Measurements from ENCODE around the gene EGLN1. TPM values are rescaled to one million over a fixed set of nuclear protein-coding genes. Genes with fewer than 3 reads are reported as not detected.

EGLN1 gene
- total and polyA plus RNA-seq, 3 donors from 2014 or later: 30.5 to 64.5 (median 47.7) TPM

GRCh38 chr1:231393668-231394067 lies 28.4 kb downstream of the EGLN1 start:
- Histone ChIP-seq H3K36me3 (ENCODE audit: low read depth, missing control alignments) (no peaks in the 10 kb centered on the region), H3K4me1 (peaks cover 24% of the 10 kb centered on the region), H3K27me3 (no peaks in the 10 kb centered on the region), H3K27ac (no peak overlapping the region), H3K9me3 (no peaks in the 10 kb centered on the region), H3K4me3 (no peak overlapping the region)
- no peak for DNase-seq
- intact Hi-C loops (cut with DNase I; ENCODE audit: low total_unique reads): no loop called here
- no peak for TF ChIP-seq CTCF (IDR thresholded peaks at IDR 0.05)
- TF ChIP-seq POLR2A (IDR thresholded peaks at IDR 0.05): no peak

DNA sequence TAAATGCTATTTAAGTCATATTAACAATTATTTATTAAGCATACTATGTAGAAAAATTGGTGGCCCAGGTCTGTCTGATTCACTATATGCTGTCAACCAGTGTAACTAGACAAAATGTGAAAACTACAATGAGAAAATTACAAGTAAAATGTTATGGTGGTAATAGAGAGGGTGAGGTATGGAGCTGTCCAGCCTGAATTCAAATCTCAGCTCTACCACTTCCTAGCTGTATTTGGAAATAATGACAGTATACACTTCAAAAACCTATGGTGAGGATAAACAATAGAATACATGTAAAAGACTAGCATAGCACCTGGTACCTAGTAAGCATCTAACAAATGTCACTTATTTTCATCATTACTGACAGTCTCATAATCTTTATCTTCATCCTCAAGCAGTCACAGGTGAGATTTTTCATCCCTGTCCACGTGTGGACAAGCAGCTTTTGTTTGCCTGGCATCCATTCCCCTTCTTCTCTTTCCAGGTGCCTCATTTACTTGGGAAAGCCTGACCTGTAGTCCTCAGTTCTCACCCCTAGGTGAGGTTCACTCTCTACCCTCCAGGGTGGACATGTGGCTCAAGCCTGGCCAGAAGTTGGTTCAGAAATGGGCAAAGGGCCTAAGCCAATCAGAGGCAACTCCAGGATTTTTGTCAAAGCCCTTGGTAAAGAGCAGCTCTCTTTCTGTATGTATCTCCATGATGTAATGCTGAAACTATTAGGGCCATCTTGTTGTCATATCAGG lies 29.5 kb downstream of the EGLN1 start:
- peaks cover 29% of the 10 kb centered on the region for H3K4me1 ChIP-seq
- intact Hi-C loops (cut with DNase I; ENCODE audit: low total_unique reads): no loop called here
- no peaks in the 10 kb centered on the region for H3K36me3 ChIP-seq (ENCODE audit: low read depth, missing control alignments)
- 50 to 72% methylated on average over 1 of the region's 1 CpG for WGBS, 2 donors
- H3K9me3 ChIP-seq: no peaks in the 10 kb centered on the region
- H3K27ac ChIP-seq: peak overlapping the region in 1 of 2 donors; percentile 15
- DNase-seq: no peak
- no peak overlapping the region for H3K4me3 ChIP-seq
- no peaks in the 10 kb centered on the region for H3K27me3 ChIP-seq
- TF ChIP-seq CTCF (IDR thresholded peaks at IDR 0.05): no peak
- TF ChIP-seq POLR2A (IDR thresholded peaks at IDR 0.05): no peak

- Histone ChIP-seq H3K4me3 (no peak overlapping the region), H3K36me3 (ENCODE audit: low read depth, missing control alignments) (no peaks in the 10 kb centered on the region), H3K27me3 (no peaks in the 10 kb centered on the region), H3K27ac (no peak overlapping the region), H3K4me1 (peaks cover 12% of the 10 kb centered on the region), H3K9me3 (no peaks in the 10 kb centered on the region)
- TF ChIP-seq POLR2A (IDR thresholded peaks at IDR 0.05) (no peak), CTCF (IDR thresholded peaks at IDR 0.05) (no peak)
- no peak for DNase-seq
- WGBS, 2 donors: 41 to 87% methylated on average over 2 of the region's 2 CpGs
- intact Hi-C loops (cut with DNase I; ENCODE audit: low total_unique reads): no loop called here
Measured at GRCh38 chr1:231390071-231390470, 32.0 kb downstream of the EGLN1 start.

GRCh38 chr1:231387770-231388669 lies 34.1 kb downstream of the EGLN1 start:
- no peak for DNase-seq
- Histone ChIP-seq H3K27ac (no peak overlapping the region), H3K4me1 (peaks cover 8% of the 10 kb centered on the region), H3K4me3 (no peak overlapping the region), H3K9me3 (no peaks in the 10 kb centered on the region), H3K27me3 (no peaks in the 10 kb centered on the region), H3K36me3 (ENCODE audit: low read depth, missing control alignments) (no peaks in the 10 kb centered on the region)
- TF ChIP-seq POLR2A (IDR thresholded peaks at IDR 0.05): no peak
- TF ChIP-seq CTCF (IDR thresholded peaks at IDR 0.05): no peak
- 75 to 81% methylated on average over 4 to 5 of the region's 5 CpGs for WGBS, 2 donors
- intact Hi-C loops (cut with DNase I; ENCODE audit: low total_unique reads): no loop called here
